Muscle of leg (tissue), 11 donors: ENCODE data around the gene ZCCHC12. TPM values are rescaled to one million over a fixed set of nuclear protein-coding genes. Genes with fewer than 3 reads are reported as not detected.

Source experiments
- DNase-seq: peaks from one replicate; pipeline ENCODE4 v3.0.0; 2013
- H3K27ac ChIP-seq: one replicate; pipeline ENCODE4 v1.5.1; 2013; ENCODE audit warnings: mild to moderate bottlenecking, low read length, control low read depth
- H3K27me3 ChIP-seq: one replicate; pipeline ENCODE4 v1.6.1; 2013; ENCODE audit warnings: low read length; ENCODE audit not compliant: control insufficient read depth, insufficient read depth
- H3K36me3 ChIP-seq: one replicate; pipeline ENCODE4 v1.6.1; 2013; ENCODE audit warnings: low read length; ENCODE audit not compliant: control insufficient read depth, insufficient read depth
- H3K4me1 ChIP-seq: one replicate; pipeline ENCODE4 v1.6.1; 2013; ENCODE audit warnings: low read length; ENCODE audit not compliant: control insufficient read depth, insufficient read depth
- H3K4me3 ChIP-seq: one replicate; pipeline ENCODE4 v1.5.1; 2013; ENCODE audit warnings: low read length, control low read depth
- H3K9me3 ChIP-seq: replicated peaks from 2 replicates; pipeline ENCODE4 v1.6.1; 2013; ENCODE audit warnings: low read depth, low read length; ENCODE audit not compliant: control insufficient read depth
- WGBS: methylation state at CpG from one replicate; pipeline ENCODE4 v1.1.5; 2013; ENCODE audit warnings: missing lambda C conversion rate; ENCODE audit not compliant: insufficient coverage; 5-methylcytosine and 5-hydroxymethylcytosine counted together
- polyA plus RNA-seq, 8 donors: library from polyadenylated mRNA; unstranded; fragments of 120-200 nt; gene quantifications; one replicate each; pipeline versions ENCODE4 v1.2.1 to v1.2.3, GENCODE V29; 2013; ENCODE audit warnings: inconsistent platforms in 1 of 8, low replicate concordance in 1 of 8; ENCODE audit not compliant: insufficient read length in 8 of 8, insufficient read depth in 1 of 8
- total RNA-seq: library from RNA; stranded (reverse); fragments of 120-200 nt; gene quantifications from one replicate; pipeline ENCODE4 v1.2.4, GENCODE V29; 2013

The ZCCHC12 gene
- total and polyA plus RNA-seq, 9 donors: 0.27 to 1.00 (median 0.42) TPM

DNA sequence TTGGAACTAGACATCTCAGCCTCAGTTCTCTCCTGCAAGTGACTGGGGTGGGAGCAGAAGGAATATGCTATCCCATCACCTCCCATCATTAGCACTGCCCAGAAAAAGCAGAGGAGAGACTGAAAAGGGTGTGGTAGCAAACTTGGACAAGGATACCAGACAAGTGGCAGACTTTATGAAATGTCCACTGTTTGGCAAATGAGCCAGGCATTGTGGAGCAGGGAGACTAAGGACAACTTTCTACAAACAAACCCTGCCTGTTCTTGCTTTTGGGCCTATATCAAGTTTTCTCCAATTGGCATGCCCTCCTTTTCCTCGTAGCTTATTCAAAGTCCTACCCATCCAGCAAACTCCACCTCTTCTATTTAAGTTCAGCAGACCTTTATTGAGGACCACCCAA is 41.6 kb downstream of the ZCCHC12 start:
- 40% methylated on average over 1 of the region's 1 CpG for WGBS
- Histone ChIP-seq H3K36me3 (no peaks in the 10 kb centered on the region), H3K27ac (no peak overlapping the region)

DNA sequence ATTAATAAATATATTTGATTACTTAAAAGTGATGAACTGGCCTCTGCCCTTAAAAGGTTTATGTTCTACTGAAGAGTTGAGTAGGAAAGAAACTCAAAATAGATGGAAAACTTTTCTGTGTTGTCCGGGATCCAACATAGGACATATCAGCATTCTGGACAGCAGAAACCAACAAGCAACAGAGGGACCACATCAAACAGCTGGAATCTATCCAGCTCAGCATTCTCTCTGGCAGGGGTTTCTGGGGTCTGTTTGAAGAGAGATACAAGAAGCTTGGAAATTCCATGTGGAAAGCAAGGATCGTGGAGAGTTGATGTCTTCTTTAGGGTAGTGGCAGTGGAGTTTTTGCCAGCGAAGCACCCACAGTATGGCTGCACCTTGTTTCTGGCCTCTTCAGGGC is 43.6 kb downstream of the ZCCHC12 start:
- DNase-seq: no peak
- Histone ChIP-seq H3K27me3 (peaks cover 4% of the 10 kb centered on the region), H3K27ac (no peak overlapping the region), H3K9me3 (no peaks in the 10 kb centered on the region), H3K4me3 (no peak overlapping the region), H3K36me3 (no peaks in the 10 kb centered on the region), H3K4me1 (peaks cover 17% of the 10 kb centered on the region)
- WGBS: 0% methylated on average over 1 of the region's 3 CpGs

More for the DNA sequence above, 41.6 kb downstream of the ZCCHC12 start:
- Histone ChIP-seq H3K27me3 (peaks cover 2% of the 10 kb centered on the region), H3K9me3 (no peaks in the 10 kb centered on the region), H3K4me1 (peaks cover 12% of the 10 kb centered on the region), H3K4me3 (no peak overlapping the region)
- peak; percentile 38 for DNase-seq

DNA sequence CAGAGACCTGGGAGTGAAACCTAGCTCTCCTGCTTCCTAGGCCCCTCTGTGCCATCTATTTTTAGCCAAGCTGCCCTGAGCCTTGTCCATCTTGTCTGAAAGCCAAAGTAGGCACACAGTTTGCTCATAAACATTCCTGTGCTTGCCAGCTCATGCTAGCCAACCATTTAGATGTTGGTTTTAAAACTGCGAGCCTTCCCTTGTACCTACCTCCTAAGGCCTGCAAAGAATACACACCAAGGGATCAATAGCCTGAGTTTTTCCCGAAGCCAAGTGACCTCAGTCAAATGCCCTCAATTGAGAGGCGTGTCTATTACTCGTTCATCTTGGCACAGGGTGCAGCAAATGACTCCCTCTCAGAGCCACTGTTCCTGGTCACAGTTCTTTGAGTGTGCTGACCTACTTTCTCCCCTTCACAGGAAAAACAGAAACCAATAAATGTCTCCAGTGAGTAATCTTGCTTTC is 48.5 kb downstream of the ZCCHC12 start:
- no peaks in the 10 kb centered on the region for H3K36me3 ChIP-seq
- 41% methylated on average over 3 of the region's 4 CpGs for whole genome bisulfite sequencing
- H3K4me1 ChIP-seq: peaks cover 15% of the 10 kb centered on the region
- no peaks in the 10 kb centered on the region for H3K9me3 ChIP-seq
- no peak overlapping the region for H3K4me3 ChIP-seq
- peaks cover 4% of the 10 kb centered on the region for H3K27me3 ChIP-seq
- peak; percentile 46 for DNase-seq
- peak overlapping the region; percentile 67 for H3K27ac ChIP-seq

Other genes starting within 250 kb of the ZCCHC12 start
- 27.5 TPM for gene IL13RA1, start 96.2 kb upstream of the ZCCHC12 start, total RNA-seq
- 10 to 100 TPM; 26.8 to 34.4 (median 27.7) TPM for gene IL13RA1, start 96.2 kb upstream of the ZCCHC12 start, polyA plus RNA-seq
- gene LONRF3, start 150.8 kb downstream of the ZCCHC12 start, total RNA-seq: 2.4 TPM
- gene LONRF3, start 150.8 kb downstream of the ZCCHC12 start, polyA plus RNA-seq: 1 to 10 TPM; 1.3 to 2.4 (median 1.7) TPM
- not detected for gene CT47C1, start 249.2 kb downstream of the ZCCHC12 start, total RNA-seq
- under 1 TPM in 1 of 8 donors, not detected in 7; 0.22 TPM for gene CT47C1, start 249.2 kb downstream of the ZCCHC12 start, polyA plus RNA-seq